HG03354 (cell line): ENCODE data around the gene GPR155.
A peak's percentile ranks its signal among the peaks of the same experiment; 100 is the strongest.
"Not testable (repeated sequence)": the region's sequence is repeated elsewhere in the genome, so short reads cannot be mapped to it uniquely, and the experiment has no call there.

Experiments
- ATAC-seq: cut with Tn5 transposase; IDR thresholded peaks from one replicate; pipeline ENCODE4 v1.9.1; 2021; ENCODE audit warnings: mild to moderate bottlenecking; ENCODE audit not compliant: unreplicated experiment, poor library complexity, severe bottlenecking

Gene GPR155

GRCh38 chr2:174442546-174443510 is 44.0 kb downstream of the GPR155 start:
- no peak for ATAC-seq

DNA sequence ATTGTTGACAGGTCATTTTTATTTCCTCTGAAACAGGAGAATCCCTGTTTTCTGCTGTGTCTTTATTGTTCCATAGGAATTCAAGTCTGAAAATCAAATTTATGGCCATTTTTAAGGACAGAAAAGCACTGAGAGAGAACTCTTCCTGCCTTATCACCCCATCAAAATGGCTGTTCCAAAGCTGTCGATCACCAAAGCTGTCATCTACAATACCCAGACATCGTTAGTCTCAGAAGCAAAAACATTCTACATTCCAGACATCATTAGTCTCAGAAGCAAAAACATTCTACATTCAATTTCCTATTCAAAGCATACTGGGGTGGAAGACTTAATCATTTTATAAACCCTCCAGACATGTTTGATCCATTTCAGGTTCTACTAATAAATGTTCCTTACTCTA is 46.9 kb downstream of the GPR155 start:
- ATAC-seq, result no peak

GRCh38 chr2:174439323-174439722 is 47.5 kb downstream of the GPR155 start:
- no peak for ATAC-seq

DNA sequence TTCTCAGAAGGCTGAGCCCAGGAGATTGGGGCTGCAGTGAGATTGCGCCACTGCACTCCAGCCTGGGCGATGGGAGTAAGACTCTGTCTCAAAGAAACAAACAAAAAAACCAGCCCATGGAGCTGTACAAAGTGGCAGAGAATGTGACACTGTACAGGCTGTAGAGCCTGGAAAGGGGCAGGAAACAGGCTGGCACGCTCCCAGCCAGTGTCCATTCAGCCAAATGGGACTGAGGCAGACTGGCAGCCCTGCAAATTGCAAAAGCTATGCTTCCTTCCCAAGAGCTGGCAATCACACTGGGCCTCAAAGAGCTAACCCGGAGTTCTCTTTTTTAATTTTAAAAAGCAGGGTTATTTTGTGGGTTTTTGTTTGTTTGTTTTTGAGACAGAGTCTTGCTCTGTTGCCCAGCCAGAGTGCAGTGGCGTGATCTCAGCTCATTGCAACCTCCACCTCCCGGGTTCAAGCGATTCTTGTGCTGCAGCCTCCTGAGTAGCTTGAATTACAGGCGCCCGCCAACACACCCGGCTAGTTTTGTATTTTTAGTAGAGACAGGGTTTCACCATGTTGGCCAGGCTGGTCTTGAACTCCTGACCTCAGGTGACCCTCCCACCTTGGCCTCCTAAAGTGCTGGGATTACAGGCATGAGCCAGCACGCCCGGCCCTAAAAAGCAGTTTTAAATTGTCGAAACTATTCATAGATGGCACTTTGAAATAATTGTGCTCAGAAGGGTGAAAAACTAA is 48.5 kb downstream of the GPR155 start:
- ATAC-seq, result no peak

GRCh38 chr2:174436351-174436750 is 50.5 kb downstream of the GPR155 start:
- ATAC-seq, result no peak

GRCh38 chr2:174431902-174432301 is 54.9 kb downstream of the GPR155 start:
- ATAC-seq, result no peak

GRCh38 chr2:174430066-174430465 is 56.8 kb downstream of the GPR155 start:
- ATAC-seq, result no peak

- ATAC-seq, result no peak
Observed at GRCh38 chr2:174428214-174428613, 58.6 kb downstream of the GPR155 start.

DNA sequence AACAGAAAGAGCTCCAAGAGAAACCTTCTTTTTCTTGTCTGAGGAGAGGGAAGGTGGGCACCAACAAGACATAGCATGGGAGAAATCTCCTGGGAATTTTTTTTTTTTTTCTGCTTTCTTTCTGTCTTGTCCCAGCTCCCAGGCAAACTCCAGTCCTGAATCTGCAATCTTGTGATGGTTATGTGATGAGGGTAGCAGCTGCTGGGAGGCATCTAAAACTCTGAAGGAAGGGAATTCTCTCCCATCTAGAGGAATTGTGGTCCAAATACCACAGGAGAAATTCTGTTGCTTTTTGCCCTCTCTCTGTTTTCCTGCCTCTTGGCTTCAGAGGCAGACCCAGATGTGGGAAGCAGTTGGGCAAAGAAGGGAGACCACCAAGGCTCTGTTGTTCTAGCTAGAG is 74.6 kb downstream of the GPR155 start:
- ATAC-seq, result no peak

- not testable (repeated sequence) for ATAC-seq
Observed at GRCh38 chr2:174410039-174410438, 76.8 kb downstream of the GPR155 start.

- no peak for ATAC-seq
Observed at GRCh38 chr2:174403628-174404027, 83.2 kb downstream of the GPR155 start.

DNA sequence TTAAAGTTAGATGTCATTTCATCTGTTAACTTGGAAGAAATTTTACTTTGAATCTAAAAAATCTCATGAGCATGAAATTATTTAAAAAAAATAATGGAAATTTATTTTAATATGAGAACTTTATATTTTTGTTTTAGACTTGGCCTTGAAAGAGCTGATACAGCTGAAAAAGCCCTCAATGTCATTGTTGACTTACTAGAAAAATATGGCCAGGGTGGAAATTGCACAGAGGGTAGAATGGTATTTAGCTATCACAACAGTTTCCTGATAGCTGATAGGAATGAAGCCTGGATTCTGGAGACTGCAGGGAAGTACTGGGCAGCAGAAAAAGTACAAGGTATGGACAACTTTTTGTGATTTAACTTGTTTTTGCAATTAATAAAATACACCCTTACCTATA is 86.0 kb downstream of the GPR155 start:
- ATAC-seq, result no peak

DNA sequence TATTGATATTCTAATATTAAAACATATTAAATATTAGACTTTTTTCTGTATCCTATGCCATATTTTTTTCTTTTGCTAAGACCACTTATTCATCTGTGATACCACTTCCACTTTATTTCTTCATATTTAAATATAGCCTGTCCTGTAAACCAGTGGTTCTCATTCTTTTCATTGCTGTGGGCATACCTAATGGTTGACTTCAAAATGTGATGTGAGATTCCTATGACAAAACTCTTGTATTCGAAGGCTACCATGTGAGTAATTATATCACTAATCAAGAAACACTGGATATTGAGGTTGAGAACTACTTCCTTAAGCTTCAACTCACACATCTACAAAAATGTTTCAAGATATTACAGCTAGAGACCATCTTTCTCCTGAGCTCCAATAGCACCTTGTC is 87.7 kb downstream of the GPR155 start:
- ATAC-seq, result no peak

DNA sequence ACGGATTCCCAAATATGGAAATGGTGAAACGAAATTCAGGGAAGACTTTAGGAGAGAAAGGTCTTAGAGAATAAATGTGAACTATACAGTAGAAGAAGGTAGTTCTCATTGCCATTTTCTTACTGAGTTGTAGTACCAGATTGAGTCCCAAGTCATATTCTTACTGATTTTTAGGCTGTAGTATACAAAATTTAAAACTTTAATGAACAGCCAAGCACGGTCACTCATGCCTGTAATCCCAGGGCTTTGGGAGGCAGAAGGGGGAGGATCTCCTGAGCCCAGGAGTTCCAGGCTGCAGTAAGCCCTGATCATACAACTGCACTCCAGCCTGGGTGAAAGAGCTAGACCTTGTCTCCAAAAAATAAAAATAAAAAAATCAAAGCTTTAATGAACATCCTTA is 89.1 kb downstream of the GPR155 start:
- no peak for ATAC-seq

DNA sequence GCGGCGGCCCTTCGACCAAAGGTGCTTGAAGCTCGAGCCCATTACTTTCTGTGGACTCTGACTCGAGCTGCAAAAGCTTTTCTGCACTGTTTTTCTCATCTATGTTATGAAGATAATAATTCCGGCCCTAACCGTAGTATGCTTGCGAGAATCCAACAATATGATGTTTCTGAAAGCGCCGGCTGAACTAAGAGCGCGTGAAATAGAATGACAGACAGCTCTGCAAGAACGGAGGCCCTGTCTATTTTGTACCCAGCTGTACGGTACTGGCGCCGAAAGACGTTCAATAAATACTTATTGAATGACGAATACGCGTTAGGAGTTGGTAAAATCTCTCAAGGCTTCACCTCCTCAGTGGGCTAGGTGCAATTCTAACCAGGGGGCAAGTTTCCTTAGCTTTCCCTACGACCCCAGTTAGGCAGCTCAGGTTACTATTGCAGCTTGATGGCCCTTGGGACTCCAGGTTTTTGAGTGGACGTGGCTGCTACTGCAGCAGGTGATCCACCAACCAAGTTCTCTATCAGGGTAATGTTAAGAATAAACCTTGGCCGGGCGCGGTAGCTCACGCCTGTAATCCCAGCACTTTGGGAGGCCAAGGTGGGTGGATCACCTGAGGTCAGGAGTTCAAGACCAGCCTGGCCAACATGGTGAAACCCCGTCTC is 90.7 kb downstream of the GPR155 start:
- peak; percentile 53 for ATAC-seq

DNA sequence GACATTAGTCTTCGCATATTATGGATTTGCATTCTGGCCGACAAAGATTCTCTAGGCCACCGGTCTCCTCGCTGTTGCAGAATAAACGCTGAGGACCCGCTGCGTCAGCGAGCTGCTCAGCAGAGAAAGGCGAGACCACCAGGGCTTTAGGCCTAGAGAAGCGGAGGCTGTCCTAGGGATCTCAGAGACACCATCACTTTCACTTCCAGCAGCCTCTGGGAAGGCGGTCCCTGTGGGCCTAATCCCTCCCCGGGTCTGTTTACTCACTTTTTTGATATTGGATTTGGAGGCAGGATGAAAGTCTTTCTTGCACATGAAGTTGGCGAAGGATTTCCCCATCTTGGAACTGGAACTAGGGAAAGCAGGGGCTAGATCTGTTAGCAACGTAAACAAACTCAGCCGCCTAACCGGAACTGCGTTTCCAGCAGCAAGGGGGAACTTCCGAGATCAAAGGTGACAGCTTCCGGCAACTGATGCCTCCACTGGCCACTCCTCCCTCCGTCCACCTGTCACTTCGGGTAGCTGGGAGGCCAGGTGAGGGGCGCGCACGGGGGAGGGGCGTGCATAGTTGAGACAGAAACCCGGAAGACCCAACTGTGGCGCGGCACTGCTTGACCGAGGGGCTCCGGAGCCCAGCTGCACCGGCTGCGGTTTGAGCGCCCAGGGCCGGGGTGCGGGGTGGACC is 91.4 kb downstream of the GPR155 start, which contains the start of gene SCRN3:
Gene SCRN3, plus strand, starts transcription at position 447 of the 685 bp plus-strand sequence. CDS start 2,554 bp downstream, outside the sequence.
- ATAC-seq, result peak; percentile 97

DNA sequence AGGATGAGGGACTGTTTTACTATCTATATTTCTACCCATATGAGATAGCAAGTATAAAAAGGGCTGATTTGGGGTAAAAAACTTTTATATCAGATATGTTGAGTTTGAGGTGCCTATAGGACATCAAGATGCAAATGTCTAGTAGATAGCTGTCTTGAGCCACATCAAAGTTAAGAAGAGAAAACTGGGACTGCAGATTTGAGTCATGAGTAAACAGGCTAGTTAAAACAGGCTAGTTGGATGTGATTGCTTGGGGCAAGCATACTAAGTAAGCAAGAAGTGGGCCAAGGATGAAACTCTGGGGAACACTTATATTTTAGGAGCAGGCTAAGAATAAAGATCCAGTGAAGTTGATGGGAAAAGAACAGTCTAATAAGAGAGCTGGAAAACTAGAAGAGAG is 94.1 kb downstream of the GPR155 start:
- ATAC-seq, result no peak

- ATAC-seq, result not testable (repeated sequence)
Observed at GRCh38 chr2:174390303-174390702, 96.5 kb downstream of the GPR155 start.

DNA sequence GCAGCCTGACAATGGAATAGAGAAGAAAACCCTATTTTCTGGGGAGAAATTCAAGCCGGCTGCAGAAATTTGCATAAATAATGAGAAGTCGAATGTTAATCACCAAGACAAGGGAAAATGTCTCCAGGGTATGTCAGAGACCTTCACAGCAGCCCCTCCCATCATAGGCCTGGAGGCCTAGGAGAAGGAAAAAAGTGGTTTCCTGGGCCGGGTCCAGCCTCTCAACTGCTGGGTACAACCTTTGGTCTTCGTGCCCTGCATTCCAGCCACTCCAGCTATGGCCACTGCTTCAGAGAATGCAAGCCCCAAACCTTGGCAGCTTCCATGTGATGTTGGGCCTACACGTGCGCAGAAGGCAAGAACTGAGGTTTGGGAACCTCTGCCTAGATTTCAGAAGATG is 97.3 kb downstream of the GPR155 start:
- ATAC-seq, result no peak

DNA sequence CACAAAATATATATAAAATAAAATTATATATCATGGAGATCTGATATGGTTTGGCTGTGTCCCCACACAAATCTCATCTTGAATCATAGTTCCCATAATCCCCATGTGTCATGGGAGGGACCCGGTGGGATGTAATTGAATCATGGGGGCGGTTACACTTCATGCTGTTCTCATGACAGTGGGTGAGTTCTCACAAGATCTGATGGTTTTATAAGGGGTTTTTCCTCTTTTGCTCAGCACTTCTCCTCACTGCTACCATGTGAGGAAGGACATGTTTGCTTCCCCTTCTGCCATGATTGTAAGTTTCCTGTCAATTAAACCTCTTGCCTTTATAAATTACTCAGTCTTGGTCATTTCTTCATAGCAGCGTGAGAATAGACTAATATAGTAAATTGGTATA is 98.1 kb downstream of the GPR155 start:
- ATAC-seq, result not testable (repeated sequence)
